HG03575 (cell line): ENCODE results near the gene RYR3.

Experiments
- ATAC-seq: cut with Tn5 transposase; IDR thresholded peaks from one replicate; pipeline ENCODE4 v1.9.1; 2021; ENCODE audit not compliant: unreplicated experiment, insufficient number of reproducible peaks, low FRiP score; ENCODE audit errors: extremely low read depth

The RYR3 gene

GRCh38 chr15:33473714-33474113 lies 162.9 kb downstream of the RYR3 start:
- ATAC-seq, result no peak

GRCh38 chr15:33476076-33476475 lies 165.3 kb downstream of the RYR3 start:
- no peak for ATAC-seq

- no peak for ATAC-seq
These were observed 166.1 kb downstream of the RYR3 start for GRCh38 chr15:33476908-33477307.

- no peak for ATAC-seq
These were observed 178.6 kb downstream of the RYR3 start for GRCh38 chr15:33489335-33489734.

GRCh38 chr15:33490703-33491102 lies 179.9 kb downstream of the RYR3 start:
- ATAC-seq, result no peak

GRCh38 chr15:33492434-33493052 lies 181.8 kb downstream of the RYR3 start:
- ATAC-seq, result no peak

- ATAC-seq, result no peak
These were observed 183.5 kb downstream of the RYR3 start for GRCh38 chr15:33494306-33494705.

GRCh38 chr15:33500432-33501195 lies 189.8 kb downstream of the RYR3 start:
- no peak for ATAC-seq

GRCh38 chr15:33503681-33504080 lies 192.9 kb downstream of the RYR3 start:
- no peak for ATAC-seq

- no peak for ATAC-seq
These were observed 196.1 kb downstream of the RYR3 start for GRCh38 chr15:33506781-33507296.

GRCh38 chr15:33508703-33509102 lies 197.9 kb downstream of the RYR3 start:
- ATAC-seq, result no peak

- ATAC-seq, result no peak
These were observed 204.4 kb downstream of the RYR3 start for GRCh38 chr15:33515121-33515520.

- no peak for ATAC-seq
These were observed 205.8 kb downstream of the RYR3 start for GRCh38 chr15:33516563-33516962.

- no peak for ATAC-seq
These were observed 207.2 kb downstream of the RYR3 start for GRCh38 chr15:33517944-33518343.

GRCh38 chr15:33518421-33518820 lies 207.7 kb downstream of the RYR3 start:
- no peak for ATAC-seq

GRCh38 chr15:33524274-33524673 lies 213.5 kb downstream of the RYR3 start:
- no peak for ATAC-seq

GRCh38 chr15:33526532-33526931 lies 215.8 kb downstream of the RYR3 start:
- no peak for ATAC-seq

- no peak for ATAC-seq
These were observed 222.4 kb downstream of the RYR3 start for GRCh38 chr15:33533197-33533596.

GRCh38 chr15:33534642-33535041 lies 223.9 kb downstream of the RYR3 start:
- no peak for ATAC-seq

- no peak for ATAC-seq
These were observed 224.4 kb downstream of the RYR3 start for GRCh38 chr15:33535135-33535534.
